ENCODE data around the gene AFF1. TPM values are rescaled to one million over a fixed set of nuclear protein-coding genes. Genes with fewer than 3 reads are reported as not detected.
A peak's percentile ranks its signal among the peaks of the same experiment; 100 is the strongest.

The AFF1 gene
- total RNA-seq, 1 experiment from 2014 or later = 52.8 TPM

DNA sequence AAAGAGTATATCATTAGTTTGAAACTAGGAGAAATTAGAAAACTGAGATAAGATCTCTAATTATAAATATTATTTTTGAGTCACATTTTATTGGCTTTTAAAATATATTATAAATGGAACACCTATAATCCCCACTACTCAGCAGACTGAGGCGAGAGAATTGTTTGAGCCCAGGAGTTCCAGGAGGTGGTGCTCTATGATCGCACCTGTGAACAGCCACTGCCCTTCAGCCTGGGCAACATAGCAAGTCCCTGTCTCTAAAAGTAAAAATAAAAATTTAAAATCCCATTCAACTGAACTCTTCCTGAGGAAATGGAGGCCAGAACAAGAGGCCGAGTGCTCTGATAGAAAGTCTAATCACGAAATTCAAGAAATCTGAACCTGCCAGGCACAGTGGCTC, 36.2 kb upstream of the AFF1 start:
- no TSS peak for BruUV-seq (replicated peaks)
- Histone ChIP-seq H3K9me3 (ENCODE audit: insufficient read depth, low read depth) (no peaks in the 10 kb centered on the region), H4K20me1 (ENCODE audit: insufficient read depth) (no peaks in the 10 kb centered on the region), H2AFZ (no peak overlapping the region), H3K27ac (no peak overlapping the region), H3F3A (ENCODE audit: insufficient read depth, low read depth) (no peaks in the 10 kb centered on the region), H3K4me2 (no peak overlapping the region), H3K27me3 (ENCODE audit: insufficient read depth, low read depth) (no peaks in the 10 kb centered on the region), H3K9me2 (ENCODE audit: insufficient read depth) (no peaks in the 10 kb centered on the region), H3K79me2 (ENCODE audit: low read depth) (no peaks in the 10 kb centered on the region), H3K36me3 (ENCODE audit: low read depth) (no peaks in the 10 kb centered on the region), H3K4me3 (no peak overlapping the region), H3K4me1 (replicated peaks; ENCODE audit: insufficient read depth) (no peaks in the 10 kb centered on the region)
- intact Hi-C loops (cut with micrococcal nuclease; ENCODE audit: unreplicated experiment) = loop anchor here (2.0 to 5.0 kb wide), 2 partner anchors 246 to 338 kb away; no protein-coding TSS in a partner anchor
- DNase-seq = peak in 1 of 2 experiments; percentile 6
- ChIA-PET CTCF (no interaction called here), POLR2A (ENCODE audit: unreplicated experiment) (no interaction called here)
- TF ChIP-seq EZH2 (IDR thresholded peaks at IDR 0.05; ENCODE audit: low read depth) = no peak
- TF ChIP-seq CTCF (conservative IDR thresholded peaks at IDR 0.05) = peak; percentile 26; the same call in 1 of the 2 replicates

DNA sequence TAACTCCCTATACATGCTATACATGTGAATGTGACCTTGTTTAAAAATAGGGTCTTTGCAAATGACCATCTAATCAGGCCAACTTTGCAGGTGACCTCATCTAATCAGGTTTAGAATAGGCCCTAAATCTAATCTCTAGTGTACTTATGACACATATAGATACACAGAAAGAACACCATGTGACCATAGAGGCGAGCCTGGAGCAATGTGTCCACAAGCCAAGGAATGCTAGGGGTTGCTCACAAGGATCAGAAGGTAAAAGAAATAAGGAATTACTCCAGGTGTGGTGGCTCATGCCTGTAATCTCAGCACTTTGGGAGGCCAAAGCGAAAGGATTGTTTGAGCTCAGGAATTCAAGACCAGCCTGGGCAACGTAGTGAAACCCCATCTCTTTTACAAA, 32.9 kb upstream of the AFF1 start:
- Histone ChIP-seq H3K36me3 (ENCODE audit: low read depth) (no peaks in the 10 kb centered on the region), H3K4me2 (no peak overlapping the region), H3K27ac (no peak overlapping the region), H3K27me3 (ENCODE audit: insufficient read depth, low read depth) (no peaks in the 10 kb centered on the region), H2AFZ (no peak overlapping the region), H3K4me3 (no peak overlapping the region), H3K4me1 (replicated peaks; ENCODE audit: insufficient read depth) (no peaks in the 10 kb centered on the region), H4K20me1 (ENCODE audit: insufficient read depth) (no peaks in the 10 kb centered on the region), H3F3A (ENCODE audit: insufficient read depth, low read depth) (no peaks in the 10 kb centered on the region), H3K9me2 (ENCODE audit: insufficient read depth) (no peaks in the 10 kb centered on the region), H3K9me3 (ENCODE audit: insufficient read depth, low read depth) (no peaks in the 10 kb centered on the region), H3K79me2 (ENCODE audit: low read depth) (no peaks in the 10 kb centered on the region)
- BruUV-seq (replicated peaks) = no TSS peak
- POLR2A ChIA-PET (ENCODE audit: unreplicated experiment) = no interaction called here
- TF ChIP-seq EZH2 (IDR thresholded peaks at IDR 0.05; ENCODE audit: low read depth) (no peak), CTCF (conservative IDR thresholded peaks at IDR 0.05) (no peak)
- intact Hi-C loops (cut with micrococcal nuclease; ENCODE audit: unreplicated experiment) = loop anchor here (10.0 kb wide), 1 partner anchor 943 kb away; no protein-coding TSS in a partner anchor
- DNase-seq = no peak
- CTCF ChIA-PET = no interaction called here

DNA sequence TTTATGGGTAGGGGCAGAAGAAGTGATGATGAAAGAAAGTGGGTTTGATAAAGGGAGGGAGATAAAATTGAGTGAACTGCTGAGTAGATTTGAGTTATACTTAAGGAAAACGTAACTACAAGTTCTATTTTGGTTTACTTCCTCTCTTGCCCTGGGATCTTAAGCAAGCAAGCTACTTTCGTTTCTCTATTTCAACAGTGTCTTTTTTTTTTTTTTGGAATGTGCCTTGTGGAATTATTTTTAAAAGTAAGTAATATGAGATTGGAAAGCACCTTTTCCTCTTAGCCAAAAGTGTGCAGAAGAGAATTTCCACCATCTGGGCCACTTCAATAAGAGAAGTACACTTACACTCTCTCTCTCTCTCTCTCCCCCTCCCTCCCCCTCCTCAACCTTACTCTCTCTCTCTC, 26.6 kb upstream of the AFF1 start:
- no peak overlapping the region for H2AFZ ChIP-seq
- no peak for DNase-seq
- H3K4me1 ChIP-seq (replicated peaks; ENCODE audit: insufficient read depth) = no peaks in the 10 kb centered on the region
- no peak overlapping the region for H3K4me2 ChIP-seq
- no peaks in the 10 kb centered on the region for H3K36me3 ChIP-seq (ENCODE audit: low read depth)
- H3F3A ChIP-seq (ENCODE audit: insufficient read depth, low read depth) = no peaks in the 10 kb centered on the region
- TF ChIP-seq EZH2 (IDR thresholded peaks at IDR 0.05; ENCODE audit: low read depth) (no peak), CTCF (conservative IDR thresholded peaks at IDR 0.05) (no peak)
- BruUV-seq (replicated peaks) = no TSS peak
- POLR2A ChIA-PET (ENCODE audit: unreplicated experiment) = interaction anchor here (0.7 kb wide), 1 partner anchor 98 kb away, joined by 6 read pairs; no protein-coding TSS in a partner anchor
- no peaks in the 10 kb centered on the region for H3K9me2 ChIP-seq (ENCODE audit: insufficient read depth)
- no peaks in the 10 kb centered on the region for H3K79me2 ChIP-seq (ENCODE audit: low read depth)
- no peaks in the 10 kb centered on the region for H4K20me1 ChIP-seq (ENCODE audit: insufficient read depth)
- H3K27me3 ChIP-seq (ENCODE audit: insufficient read depth, low read depth) = no peaks in the 10 kb centered on the region
- CTCF ChIA-PET = interaction anchor here (0.7 kb wide), 1 partner anchor 222 kb away, joined by 5 read pairs; no protein-coding TSS in a partner anchor
- no peak overlapping the region for H3K4me3 ChIP-seq
- H3K27ac ChIP-seq = no peak overlapping the region
- intact Hi-C loops (cut with micrococcal nuclease; ENCODE audit: unreplicated experiment) = loop anchor here (10.0 kb wide), 1 partner anchor 937 kb away; no protein-coding TSS in a partner anchor
- no peaks in the 10 kb centered on the region for H3K9me3 ChIP-seq (ENCODE audit: insufficient read depth, low read depth)
